ENCODE results near the gene TSPAN9. TPM values are rescaled to one million over a fixed set of nuclear protein-coding genes. Genes with fewer than 3 reads are reported as not detected.

The TSPAN9 gene
- total RNA-seq, 1 donor from 2014 or later = 30.4 TPM

GRCh38 chr12:3113671-3114325 lies 36.6 kb downstream of the TSPAN9 start:
- H3K27me3 Mint-ChIP-seq = no peaks in the 10 kb centered on the region
- no peak for TF ChIP-seq CTCF (IDR thresholded peaks at IDR 0.05; ENCODE audit: unreplicated experiment)
- H3K36me3 Mint-ChIP-seq (ENCODE audit: insufficient read depth) = no peaks in the 10 kb centered on the region
- H3K9me3 Mint-ChIP-seq (ENCODE audit: low read depth) = no peaks in the 10 kb centered on the region
- H3K4me1 Mint-ChIP-seq (ENCODE audit: low read depth) = peaks cover 1% of the 10 kb centered on the region
- no peak for DNase-seq (ENCODE audit: low spot score, unreplicated experiment)
- H3K27ac Mint-ChIP-seq = no peak overlapping the region
- no peak overlapping the region for H3K4me3 Mint-ChIP-seq (ENCODE audit: low read depth)

GRCh38 chr12:3114671-3115070 lies 37.5 kb downstream of the TSPAN9 start:
- no peak overlapping the region for H3K27ac Mint-ChIP-seq
- no peaks in the 10 kb centered on the region for H3K36me3 Mint-ChIP-seq (ENCODE audit: insufficient read depth)
- no peak for TF ChIP-seq CTCF (IDR thresholded peaks at IDR 0.05; ENCODE audit: unreplicated experiment)
- no peaks in the 10 kb centered on the region for H3K9me3 Mint-ChIP-seq (ENCODE audit: low read depth)
- no peak for DNase-seq (ENCODE audit: low spot score, unreplicated experiment)
- H3K27me3 Mint-ChIP-seq = no peaks in the 10 kb centered on the region
- no peak overlapping the region for H3K4me3 Mint-ChIP-seq (ENCODE audit: low read depth)
- H3K4me1 Mint-ChIP-seq (ENCODE audit: low read depth) = peaks cover 1% of the 10 kb centered on the region

GRCh38 chr12:3115078-3115477 lies 37.9 kb downstream of the TSPAN9 start:
- Mint-ChIP-seq H3K4me1 (ENCODE audit: low read depth) (peaks cover 1% of the 10 kb centered on the region), H3K36me3 (ENCODE audit: insufficient read depth) (no peaks in the 10 kb centered on the region), H3K9me3 (ENCODE audit: low read depth) (no peaks in the 10 kb centered on the region), H3K4me3 (ENCODE audit: low read depth) (no peak overlapping the region), H3K27me3 (no peaks in the 10 kb centered on the region), H3K27ac (no peak overlapping the region)
- DNase-seq (ENCODE audit: low spot score, unreplicated experiment) = no peak
- TF ChIP-seq CTCF (IDR thresholded peaks at IDR 0.05; ENCODE audit: unreplicated experiment) = no peak

- DNase-seq (ENCODE audit: low spot score, unreplicated experiment) = no peak
- no peaks in the 10 kb centered on the region for H3K9me3 Mint-ChIP-seq (ENCODE audit: low read depth)
- peaks cover 1% of the 10 kb centered on the region for H3K4me1 Mint-ChIP-seq (ENCODE audit: low read depth)
- no peak overlapping the region for H3K4me3 Mint-ChIP-seq (ENCODE audit: low read depth)
- H3K36me3 Mint-ChIP-seq (ENCODE audit: insufficient read depth) = no peaks in the 10 kb centered on the region
- no peak for TF ChIP-seq CTCF (IDR thresholded peaks at IDR 0.05; ENCODE audit: unreplicated experiment)
- peak overlapping the region; percentile 23 for H3K27ac Mint-ChIP-seq
- no peaks in the 10 kb centered on the region for H3K27me3 Mint-ChIP-seq
These were observed 39.1 kb downstream of the TSPAN9 start for GRCh38 chr12:3116106-3116844.

- Mint-ChIP-seq H3K9me3 (ENCODE audit: low read depth) (no peaks in the 10 kb centered on the region), H3K27ac (no peak overlapping the region), H3K4me1 (ENCODE audit: low read depth) (peaks cover 1% of the 10 kb centered on the region), H3K36me3 (ENCODE audit: insufficient read depth) (no peaks in the 10 kb centered on the region), H3K27me3 (no peaks in the 10 kb centered on the region), H3K4me3 (ENCODE audit: low read depth) (no peak overlapping the region)
- DNase-seq (ENCODE audit: low spot score, unreplicated experiment) = no peak
- no peak for TF ChIP-seq CTCF (IDR thresholded peaks at IDR 0.05; ENCODE audit: unreplicated experiment)
These were observed 40.0 kb downstream of the TSPAN9 start for GRCh38 chr12:3117144-3117581.
